ENCODE data around the gene SCARB1. TPM values are rescaled to one million over a fixed set of nuclear protein-coding genes. Genes with fewer than 3 reads are reported as not detected.

The SCARB1 gene
- total and polyA plus RNA-seq, 2 of the 13 experiments (the other 11 are each of a cell fraction or from before 2014, with no cell fraction given), result 63.4 to 160 TPM

DNA sequence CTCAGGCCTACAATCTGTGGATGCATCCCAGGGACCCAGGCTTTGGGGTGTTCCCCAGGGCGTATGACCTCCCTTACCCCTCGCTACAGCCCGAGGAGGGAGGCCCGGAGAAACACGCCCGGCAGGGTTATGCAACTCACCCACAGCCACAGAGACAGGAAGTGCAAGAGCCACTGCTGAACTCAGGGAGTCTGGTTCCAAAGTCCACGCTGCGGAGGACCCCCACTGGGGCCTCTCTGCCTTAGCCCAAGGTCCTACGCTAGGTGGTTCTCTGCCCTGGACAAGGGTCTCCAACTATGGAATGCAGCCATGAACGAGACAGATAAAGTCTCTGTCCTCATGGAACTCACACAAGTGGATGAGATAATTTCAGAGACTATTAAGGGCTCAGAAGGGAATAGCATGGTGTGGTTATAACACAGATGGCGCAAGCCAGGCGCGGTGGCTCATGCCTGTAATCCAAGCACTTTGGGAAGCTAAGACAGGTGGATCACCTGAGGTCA, 11.3 kb downstream of the SCARB1 start (continued):
- TF ChIP-seq, protein P1, sequence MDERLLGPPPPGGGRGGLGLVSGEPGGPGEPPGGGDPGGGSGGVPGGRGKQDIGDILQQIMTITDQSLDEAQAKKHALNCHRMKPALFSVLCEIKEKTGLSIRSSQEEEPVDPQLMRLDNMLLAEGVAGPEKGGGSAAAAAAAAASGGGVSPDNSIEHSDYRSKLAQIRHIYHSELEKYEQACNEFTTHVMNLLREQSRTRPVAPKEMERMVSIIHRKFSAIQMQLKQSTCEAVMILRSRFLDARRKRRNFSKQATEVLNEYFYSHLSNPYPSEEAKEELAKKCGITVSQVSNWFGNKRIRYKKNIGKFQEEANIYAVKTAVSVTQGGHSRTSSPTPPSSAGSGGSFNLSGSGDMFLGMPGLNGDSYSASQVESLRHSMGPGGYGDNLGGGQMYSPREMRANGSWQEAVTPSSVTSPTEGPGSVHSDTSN (CRISPR knock-in tag; IDR thresholded peaks at IDR 0.05), result no peak
- TF ChIP-seq, protein P2, sequence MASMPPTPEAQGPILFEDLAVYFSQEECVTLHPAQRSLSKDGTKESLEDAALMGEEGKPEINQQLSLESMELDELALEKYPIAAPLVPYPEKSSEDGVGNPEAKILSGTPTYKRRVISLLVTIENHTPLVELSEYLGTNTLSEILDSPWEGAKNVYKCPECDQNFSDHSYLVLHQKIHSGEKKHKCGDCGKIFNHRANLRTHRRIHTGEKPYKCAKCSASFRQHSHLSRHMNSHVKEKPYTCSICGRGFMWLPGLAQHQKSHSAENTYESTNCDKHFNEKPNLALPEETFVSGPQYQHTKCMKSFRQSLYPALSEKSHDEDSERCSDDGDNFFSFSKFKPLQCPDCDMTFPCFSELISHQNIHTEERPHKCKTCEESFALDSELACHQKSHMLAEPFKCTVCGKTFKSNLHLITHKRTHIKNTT (CRISPR knock-in tag; IDR thresholded peaks at IDR 0.05), result no peak
- TF ChIP-seq, protein P3, sequence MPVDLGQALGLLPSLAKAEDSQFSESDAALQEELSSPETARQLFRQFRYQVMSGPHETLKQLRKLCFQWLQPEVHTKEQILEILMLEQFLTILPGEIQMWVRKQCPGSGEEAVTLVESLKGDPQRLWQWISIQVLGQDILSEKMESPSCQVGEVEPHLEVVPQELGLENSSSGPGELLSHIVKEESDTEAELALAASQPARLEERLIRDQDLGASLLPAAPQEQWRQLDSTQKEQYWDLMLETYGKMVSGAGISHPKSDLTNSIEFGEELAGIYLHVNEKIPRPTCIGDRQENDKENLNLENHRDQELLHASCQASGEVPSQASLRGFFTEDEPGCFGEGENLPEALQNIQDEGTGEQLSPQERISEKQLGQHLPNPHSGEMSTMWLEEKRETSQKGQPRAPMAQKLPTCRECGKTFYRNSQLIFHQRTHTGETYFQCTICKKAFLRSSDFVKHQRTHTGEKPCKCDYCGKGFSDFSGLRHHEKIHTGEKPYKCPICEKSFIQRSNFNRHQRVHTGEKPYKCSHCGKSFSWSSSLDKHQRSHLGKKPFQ (CRISPR knock-in tag; IDR thresholded peaks at IDR 0.05; ENCODE audit: insufficient replicate concordance), result no peak
- no peak for TF ChIP-seq TRIM24 (CRISPR knock-in tag; IDR thresholded peaks at IDR 0.05)
- peak; percentile 99 for TF ChIP-seq HNF4G (IDR thresholded peaks at IDR 0.05; ENCODE audit: borderline replicate concordance, low read depth, low read length)
- peak; percentile 99 for TF ChIP-seq HNF4G (CRISPR knock-in tag; IDR thresholded peaks at IDR 0.05; ENCODE audit: borderline replicate concordance, low read depth)
- TF ChIP-seq ZNF670 (CRISPR knock-in tag; IDR thresholded peaks at IDR 0.05; ENCODE audit: borderline replicate concordance), result peak; percentile 97
- peak; percentile 99 for TF ChIP-seq KDM6A (CRISPR knock-in tag; IDR thresholded peaks at IDR 0.05; ENCODE audit: low read depth)
- TF ChIP-seq, protein P4, sequence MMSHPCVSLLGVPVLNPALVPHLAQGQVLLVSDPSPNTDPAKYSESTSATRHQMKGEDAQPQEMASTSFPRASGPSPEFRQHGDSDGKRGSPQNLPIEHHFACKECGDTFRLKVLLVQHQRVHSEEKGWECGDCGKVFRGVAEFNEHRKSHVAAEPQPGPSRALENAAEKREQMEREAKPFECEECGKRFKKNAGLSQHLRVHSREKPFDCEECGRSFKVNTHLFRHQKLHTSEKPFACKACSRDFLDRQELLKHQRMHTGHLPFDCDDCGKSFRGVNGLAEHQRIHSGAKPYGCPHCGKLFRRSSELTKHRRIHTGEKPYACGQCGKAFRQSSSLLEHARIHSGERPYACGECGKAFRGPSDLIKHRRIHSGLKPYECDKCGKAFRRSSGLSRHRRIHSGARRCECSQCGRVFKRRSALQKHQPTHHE (CRISPR knock-in tag; IDR thresholded peaks at IDR 0.05; ENCODE audit: borderline replicate concordance), result no peak
- no peak for TF ChIP-seq XBP1 (CRISPR knock-in tag; IDR thresholded peaks at IDR 0.05)
- TF ChIP-seq HOXA7 (CRISPR knock-in tag; IDR thresholded peaks at IDR 0.05), result no peak
- TF ChIP-seq ZNF501 (CRISPR knock-in tag; IDR thresholded peaks at IDR 0.05), result peak; percentile 66
- TF ChIP-seq TAF1 (CRISPR knock-in tag; IDR thresholded peaks at IDR 0.05), result no peak
- TF ChIP-seq, protein P5, sequence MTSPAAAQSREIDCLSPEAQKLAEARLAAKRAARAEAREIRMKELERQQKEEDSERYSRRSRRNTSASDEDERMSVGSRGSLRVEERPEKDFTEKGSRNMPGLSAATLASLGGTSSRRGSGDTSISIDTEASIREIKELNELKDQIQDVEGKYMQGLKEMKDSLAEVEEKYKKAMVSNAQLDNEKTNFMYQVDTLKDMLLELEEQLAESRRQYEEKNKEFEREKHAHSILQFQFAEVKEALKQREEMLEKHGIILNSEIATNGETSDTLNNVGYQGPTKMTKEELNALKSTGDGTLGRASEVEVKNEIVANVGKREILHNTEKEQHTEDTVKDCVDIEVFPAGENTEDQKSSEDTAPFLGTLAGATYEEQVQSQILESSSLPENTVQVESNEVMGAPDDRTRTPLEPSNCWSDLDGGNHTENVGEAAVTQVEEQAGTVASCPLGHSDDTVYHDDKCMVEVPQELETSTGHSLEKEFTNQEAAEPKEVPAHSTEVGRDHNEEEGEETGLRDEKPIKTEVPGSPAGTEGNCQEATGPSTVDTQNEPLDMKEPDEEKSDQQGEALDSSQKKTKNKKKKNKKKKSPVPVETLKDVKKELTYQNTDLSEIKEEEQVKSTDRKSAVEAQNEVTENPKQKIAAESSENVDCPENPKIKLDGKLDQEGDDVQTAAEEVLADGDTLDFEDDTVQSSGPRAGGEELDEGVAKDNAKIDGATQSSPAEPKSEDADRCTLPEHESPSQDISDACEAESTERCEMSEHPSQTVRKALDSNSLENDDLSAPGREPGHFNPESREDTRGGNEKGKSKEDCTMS (CRISPR knock-in tag; conservative IDR thresholded peaks at IDR 0.05), result no peak
- no peak for TF ChIP-seq ZNF720 (CRISPR knock-in tag; IDR thresholded peaks at IDR 0.05)
- no peak for TF ChIP-seq SMYD3 (CRISPR knock-in tag; IDR thresholded peaks at IDR 0.05)
- TF ChIP-seq, protein P6, sequence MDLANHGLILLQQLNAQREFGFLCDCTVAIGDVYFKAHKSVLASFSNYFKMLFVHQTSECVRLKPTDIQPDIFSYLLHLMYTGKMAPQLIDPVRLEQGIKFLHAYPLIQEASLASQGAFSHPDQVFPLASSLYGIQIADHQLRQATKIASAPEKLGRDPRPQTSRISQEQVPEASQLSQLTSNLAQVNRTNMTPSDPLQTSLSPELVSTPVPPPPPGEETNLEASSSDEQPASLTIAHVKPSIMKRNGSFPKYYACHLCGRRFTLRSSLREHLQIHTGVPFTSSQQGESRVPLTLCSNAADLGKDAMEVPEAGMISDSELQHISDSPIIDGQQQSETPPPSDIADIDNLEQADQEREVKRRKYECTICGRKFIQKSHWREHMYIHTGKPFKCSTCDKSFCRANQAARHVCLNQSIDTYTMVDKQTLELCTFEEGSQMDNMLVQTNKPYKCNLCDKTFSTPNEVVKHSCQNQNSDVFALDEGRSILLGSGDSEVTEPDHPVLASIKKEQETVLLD (CRISPR knock-in tag; IDR thresholded peaks at IDR 0.05; ENCODE audit: low read depth), result no peak
- no peak for TF ChIP-seq POLR2AphosphoS2 (IDR thresholded peaks at IDR 0.05; ENCODE audit: low read depth, low read length)
- TF ChIP-seq ATM (IDR thresholded peaks at IDR 0.05; ENCODE audit: borderline replicate concordance), result no peak
- TF ChIP-seq KLF9 (CRISPR knock-in tag; IDR thresholded peaks at IDR 0.05; ENCODE audit: low read depth), result 0 out of 2 replicates have a peak, but pooled peaks have one; percentile 45
- TF ChIP-seq ZFYVE20 (CRISPR knock-in tag; IDR thresholded peaks at IDR 0.05; ENCODE audit: borderline replicate concordance, low read depth), result no peak
- no peak for TF ChIP-seq ZNF562 (CRISPR knock-in tag; IDR thresholded peaks at IDR 0.05; ENCODE audit: borderline replicate concordance)
- no peak for TF ChIP-seq ATAD3A (CRISPR knock-in tag; IDR thresholded peaks at IDR 0.05)
